A673 (cell line): ENCODE measurements around the gene RHOT1. TPM values are rescaled to one million over a fixed set of nuclear protein-coding genes. Genes with fewer than 3 reads are reported as not detected.

Experiments
- BruUV-seq: library from RNA; stranded (reverse); fragments of 400-500 nt; replicated peaks from 2 replicates; lab custom pipeline; 2021; lab: Mats Ljungman, UMichigan
- CTCF ChIA-PET: fragments of 300-600 bp; sonication (Branson Sonifier 250); formaldehyde crosslinking; loops from one replicate; lab custom pipeline; 2022; ENCODE audit warnings: antibody characterized with exemption; lab: Charles Lee
- POLR2A ChIA-PET: fragments of 300-600 bp; sonication (Branson Sonifier 250); formaldehyde crosslinking; loops from one replicate; lab custom pipeline; 2022; ENCODE audit warnings: antibody characterized with exemption; ENCODE audit not compliant: low non-redundant PET; lab: Charles Lee
- DNase-seq: peaks from one replicate; pipeline ENCODE4 v3.0.0-alpha.2; 2015; ENCODE audit warnings: low spot score
- H3K27ac ChIP-seq: fragments of 200-600 bp; sonication (generic); 2 replicates; pipeline ENCODE4 v1.5.1; 2016; ENCODE audit warnings: mixed run types, low read depth, mild to moderate bottlenecking, mixed read lengths, antibody characterized with exemption, low read length; ENCODE audit not compliant: poor library complexity, severe bottlenecking
- H3K27me3 ChIP-seq: fragments of 200-600 bp; sonication (generic); replicated peaks from 2 replicates; pipeline ENCODE4 v1.6.1; 2017; ENCODE audit warnings: mixed run types, low read depth, mild to moderate bottlenecking, mixed read lengths, antibody characterized with exemption, low read length; ENCODE audit not compliant: insufficient read depth, poor library complexity
- H3K36me3 ChIP-seq: fragments of 200-600 bp; sonication (generic); 2 replicates; pipeline ENCODE4 v1.6.1; 2016; ENCODE audit warnings: mixed run types, mild to moderate bottlenecking, mixed read lengths, antibody characterized with exemption, low read length; ENCODE audit not compliant: insufficient read depth, poor library complexity, severe bottlenecking
- H3K4me1 ChIP-seq: fragments of 200-600 bp; sonication (generic); 2 replicates; pipeline ENCODE4 v1.6.1; 2017; ENCODE audit warnings: mixed run types, mild to moderate bottlenecking, mixed read lengths, antibody characterized with exemption, low read length; ENCODE audit not compliant: insufficient read depth, poor library complexity, severe bottlenecking
- H3K4me3 ChIP-seq: fragments of 200-600 bp; sonication (generic); 2 replicates; pipeline ENCODE4 v1.5.1; 2016; ENCODE audit warnings: low read depth, mixed run types, mild to moderate bottlenecking, mixed read lengths, low read length; ENCODE audit not compliant: poor library complexity, severe bottlenecking
- H3K9me3 ChIP-seq: fragments of 200-600 bp; sonication (generic); 2 replicates; pipeline ENCODE4 v1.6.1; 2016; ENCODE audit warnings: mixed run types, low read depth, mild to moderate bottlenecking, mixed read lengths, antibody characterized with exemption, low read length; ENCODE audit not compliant: poor library complexity, severe bottlenecking
- EZH2 ChIP-seq: fragments of 200-600 bp; sonication (generic); IDR thresholded peaks from 2 replicates; pipeline ENCODE4 v1.6.1; 2017; ENCODE audit warnings: borderline replicate concordance, low read depth, mild to moderate bottlenecking, mixed read lengths, antibody characterized with exemption, low read length; ENCODE audit not compliant: poor library complexity, severe bottlenecking
- intact Hi-C: fragments of 100-400 bp; cut with micrococcal nuclease; formaldehyde crosslinking; loops from one replicate; pipeline ENCODE4 v1.10.0; 2022; ENCODE audit not compliant: unreplicated experiment
- total RNA-seq: library from RNA; stranded (reverse); gene quantifications from 2 replicates; pipeline ENCODE4 v1.2.3, GENCODE V29; 2021
- TF ChIP-seq, protein P1 (sequence below): fragments of 300-800, 200-600 bp; sonication (generic); conservative IDR thresholded peaks from 2 replicates; pipeline ENCODE4 v1.5.1; 2017; ENCODE audit warnings: low read depth, mild to moderate bottlenecking, antibody characterized with exemption, low read length, moderate library complexity, mixed read lengths

The RHOT1 gene
- total RNA-seq, 1 experiment from 2014 or later = 18.0 TPM

- intact Hi-C loops = no loop called here
- no peak overlapping the region for H3K27ac ChIP-seq
- no peaks in the 10 kb centered on the region for H3K27me3 ChIP-seq
- CTCF ChIA-PET = no interaction called here
- H3K4me3 ChIP-seq = no peak overlapping the region
- H3K4me1 ChIP-seq = peaks cover 4% of the 10 kb centered on the region
- no TSS peak for BruUV-seq
- DNase-seq = peak; percentile 50
- H3K9me3 ChIP-seq = no peaks in the 10 kb centered on the region
- POLR2A ChIA-PET = interaction anchor here (0.6 kb wide), 1 partner anchor 749 kb away, joined by 3 read pairs; no protein-coding TSS in a partner anchor
- no peak for TF ChIP-seq EZH2
- TF ChIP-seq, protein P1, sequence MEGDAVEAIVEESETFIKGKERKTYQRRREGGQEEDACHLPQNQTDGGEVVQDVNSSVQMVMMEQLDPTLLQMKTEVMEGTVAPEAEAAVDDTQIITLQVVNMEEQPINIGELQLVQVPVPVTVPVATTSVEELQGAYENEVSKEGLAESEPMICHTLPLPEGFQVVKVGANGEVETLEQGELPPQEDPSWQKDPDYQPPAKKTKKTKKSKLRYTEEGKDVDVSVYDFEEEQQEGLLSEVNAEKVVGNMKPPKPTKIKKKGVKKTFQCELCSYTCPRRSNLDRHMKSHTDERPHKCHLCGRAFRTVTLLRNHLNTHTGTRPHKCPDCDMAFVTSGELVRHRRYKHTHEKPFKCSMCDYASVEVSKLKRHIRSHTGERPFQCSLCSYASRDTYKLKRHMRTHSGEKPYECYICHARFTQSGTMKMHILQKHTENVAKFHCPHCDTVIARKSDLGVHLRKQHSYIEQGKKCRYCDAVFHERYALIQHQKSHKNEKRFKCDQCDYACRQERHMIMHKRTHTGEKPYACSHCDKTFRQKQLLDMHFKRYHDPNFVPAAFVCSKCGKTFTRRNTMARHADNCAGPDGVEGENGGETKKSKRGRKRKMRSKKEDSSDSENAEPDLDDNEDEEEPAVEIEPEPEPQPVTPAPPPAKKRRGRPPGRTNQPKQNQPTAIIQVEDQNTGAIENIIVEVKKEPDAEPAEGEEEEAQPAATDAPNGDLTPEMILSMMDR = no peak
- H3K36me3 ChIP-seq = no peaks in the 10 kb centered on the region
These were observed 116.3 kb downstream of the RHOT1 start for GRCh38 chr17:32258383-32259140.

- DNase-seq = no peak
- CTCF ChIA-PET = no interaction called here
These were observed 117.3 kb downstream of the RHOT1 start for GRCh38 chr17:32259586-32259985.

GRCh38 chr17:32261417-32261736 is 119.1 kb downstream of the RHOT1 start:
- ChIA-PET CTCF (no interaction called here), POLR2A (no interaction called here)
- intact Hi-C loops = no loop called here
- H3K4me1 ChIP-seq = peaks cover 4% of the 10 kb centered on the region
- no peaks in the 10 kb centered on the region for H3K36me3 ChIP-seq
- no TSS peak for BruUV-seq
- H3K27ac ChIP-seq = no peak overlapping the region
- no peak for DNase-seq
- H3K9me3 ChIP-seq = no peaks in the 10 kb centered on the region
- H3K27me3 ChIP-seq = no peaks in the 10 kb centered on the region
- no peak for TF ChIP-seq EZH2
- TF ChIP-seq, protein P1 = no peak
- no peak overlapping the region for H3K4me3 ChIP-seq

More at GRCh38 chr17:32259586-32259985, 117.3 kb downstream of the RHOT1 start:
- POLR2A ChIA-PET = interaction anchor here (0.6 kb wide), 1 partner anchor 750 kb away, joined by 3 read pairs; no protein-coding TSS in a partner anchor
- Histone ChIP-seq H3K36me3 (no peaks in the 10 kb centered on the region), H3K4me1 (peaks cover 4% of the 10 kb centered on the region), H3K4me3 (no peak overlapping the region), H3K9me3 (no peaks in the 10 kb centered on the region), H3K27ac (no peak overlapping the region), H3K27me3 (no peaks in the 10 kb centered on the region)
- BruUV-seq = no TSS peak
- no peak for TF ChIP-seq EZH2
- TF ChIP-seq, protein P1 = no peak
- intact Hi-C loops = no loop called here
